GM21619 (cell line): ENCODE data around the gene SLX9.
A peak's percentile ranks its signal among the peaks of the same experiment; 100 is the strongest.
"Not testable (repeated sequence)": the region's sequence is repeated elsewhere in the genome, so short reads cannot be mapped to it uniquely, and the experiment has no call there.

Experiments used
- ATAC-seq: cut with Tn5 transposase; IDR thresholded peaks from one replicate; pipeline ENCODE4 v1.9.1; 2021; ENCODE audit not compliant: unreplicated experiment

SLX9 gene

GRCh38 chr21:44928500-44929241, 11.2 kb upstream of the SLX9 start:
- not testable (repeated sequence) for ATAC-seq

DNA sequence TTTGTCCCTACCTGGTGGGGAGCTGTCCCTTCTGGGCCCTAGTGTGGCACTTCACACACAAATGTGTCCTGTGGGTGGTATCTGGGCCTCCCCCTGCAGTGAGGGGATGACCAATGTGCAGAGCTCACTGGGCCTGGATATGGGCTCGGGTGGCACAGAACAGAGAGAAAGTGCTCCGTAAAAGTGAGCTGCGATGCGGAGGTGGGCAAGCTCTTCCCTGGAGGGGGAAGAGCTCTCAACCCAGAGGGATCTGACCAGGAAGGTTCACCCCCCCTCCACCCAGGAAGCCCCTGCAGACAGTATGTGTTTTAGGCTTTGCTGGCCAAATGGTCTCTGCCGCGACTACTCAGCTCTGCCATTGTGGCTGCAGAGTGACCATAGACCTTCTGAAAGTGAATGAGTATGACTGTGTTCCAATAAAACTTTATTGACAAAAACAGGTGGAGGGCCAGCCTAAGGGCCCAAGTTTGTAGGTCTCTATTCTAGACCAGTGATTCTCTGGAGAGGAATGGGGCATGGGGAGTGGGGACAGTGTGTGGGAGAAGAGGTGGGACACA, 10.5 kb upstream of the SLX9 start:
- no peak for ATAC-seq

- no peak for ATAC-seq
These were observed 9.9 kb upstream of the SLX9 start for GRCh38 chr21:44929799-44930542.

GRCh38 chr21:44930543-44930981, 9.3 kb upstream of the SLX9 start:
- no peak for ATAC-seq

GRCh38 chr21:44931137-44931500, 8.7 kb upstream of the SLX9 start:
- ATAC-seq = no peak

DNA sequence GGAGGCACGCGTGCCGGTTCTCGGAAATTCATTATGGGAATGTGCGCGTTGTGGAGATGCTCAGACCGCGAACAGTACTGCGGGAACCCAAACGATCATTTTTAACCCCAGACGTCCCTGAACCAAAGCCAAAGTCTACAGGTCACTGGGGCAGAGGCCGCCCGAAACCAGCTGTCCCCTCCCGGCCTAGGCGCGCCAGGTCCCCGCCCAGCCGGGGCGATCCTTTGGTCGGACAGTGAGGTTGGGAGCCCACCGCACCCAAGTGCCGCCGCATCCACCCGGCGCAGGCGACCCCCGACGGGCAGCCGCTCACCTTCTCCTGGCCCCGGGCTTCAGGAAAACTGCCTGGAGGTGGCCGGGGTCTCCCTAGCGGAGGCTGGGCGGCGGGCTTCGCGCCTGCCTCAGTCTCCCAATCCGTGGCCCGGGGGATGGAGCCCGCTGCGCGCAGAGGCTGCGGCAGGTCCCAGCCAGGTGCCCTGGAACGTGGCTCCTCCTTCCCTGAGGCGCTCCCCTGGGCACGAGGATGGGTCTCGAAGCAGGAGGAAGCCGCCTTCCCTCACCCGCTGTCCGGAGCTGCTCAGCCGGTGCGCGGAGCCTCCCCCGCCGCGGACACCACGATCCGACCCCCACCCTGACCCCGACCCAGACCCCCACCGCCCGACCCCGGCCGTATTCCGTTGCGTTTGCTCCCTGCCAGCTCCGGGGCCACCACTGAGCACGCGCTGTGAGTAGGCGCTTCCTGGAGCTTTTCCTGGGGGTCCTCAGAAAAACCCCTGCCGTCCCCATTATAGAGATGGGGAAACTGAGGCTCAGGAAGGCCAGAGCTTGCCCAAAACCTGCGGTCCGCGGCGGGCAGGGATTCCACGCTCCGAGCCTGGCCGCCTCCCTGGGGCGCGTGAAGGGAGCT, 8.1 kb upstream of the SLX9 start:
- no peak for ATAC-seq

DNA sequence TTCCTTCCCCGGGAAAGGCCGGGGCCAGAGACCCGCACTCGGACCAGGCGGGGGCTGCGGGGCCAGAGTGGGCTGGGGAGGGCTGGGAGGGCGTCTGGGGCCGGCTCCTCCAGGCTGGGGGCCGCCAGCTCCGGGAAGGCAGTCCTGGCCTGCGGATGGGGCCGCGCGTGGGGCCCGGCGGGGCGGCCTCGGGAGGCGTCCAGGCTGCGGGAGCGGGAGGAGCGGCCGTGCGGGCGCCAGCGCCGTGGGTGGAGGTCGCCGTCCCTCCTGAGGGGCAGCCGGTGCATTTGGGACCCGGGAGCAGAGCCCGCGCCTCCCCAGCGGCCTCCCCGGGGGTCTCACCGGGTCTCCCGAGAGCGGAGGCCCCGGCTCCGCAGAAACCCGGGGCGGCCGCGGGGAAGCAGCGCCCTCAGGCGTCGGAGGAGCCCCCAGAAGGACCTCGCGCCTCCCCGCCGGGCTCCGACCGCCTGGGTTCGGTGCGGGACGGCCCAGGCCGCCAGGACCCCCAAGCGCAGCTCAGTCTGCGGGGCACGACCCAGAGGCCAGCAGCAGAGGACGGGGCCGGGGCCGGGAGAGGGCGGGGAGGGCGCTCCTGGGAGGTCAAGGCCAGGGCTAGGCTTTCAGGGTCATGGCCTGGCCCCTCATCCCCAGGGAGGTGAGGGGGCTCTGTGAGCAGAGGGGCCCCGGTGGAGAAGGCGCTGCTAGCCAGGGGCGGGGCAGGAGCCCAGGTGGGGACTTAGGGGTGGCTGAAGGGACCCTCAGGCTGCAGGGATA, 7.2 kb upstream of the SLX9 start:
- ATAC-seq = no peak

- ATAC-seq = no peak
These were observed 6.5 kb upstream of the SLX9 start for GRCh38 chr21:44933199-44933917.

DNA sequence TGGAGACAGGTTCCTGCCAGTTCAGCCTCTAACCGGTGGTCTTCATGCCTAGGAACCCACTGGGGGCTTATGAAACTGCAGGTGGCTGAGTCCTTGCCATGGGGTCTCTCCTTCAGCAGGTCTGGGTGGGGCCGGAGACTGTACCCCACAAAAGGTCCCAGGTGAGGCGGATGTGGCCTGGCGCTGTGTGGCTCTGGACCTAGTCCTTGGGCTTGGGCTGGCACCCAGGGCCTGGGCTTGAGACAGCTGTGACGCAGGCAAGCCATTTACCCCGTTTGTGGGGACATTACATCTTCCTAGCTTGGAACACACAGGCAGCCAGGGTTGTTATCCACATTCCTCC, 5.9 kb upstream of the SLX9 start:
- no peak for ATAC-seq

DNA sequence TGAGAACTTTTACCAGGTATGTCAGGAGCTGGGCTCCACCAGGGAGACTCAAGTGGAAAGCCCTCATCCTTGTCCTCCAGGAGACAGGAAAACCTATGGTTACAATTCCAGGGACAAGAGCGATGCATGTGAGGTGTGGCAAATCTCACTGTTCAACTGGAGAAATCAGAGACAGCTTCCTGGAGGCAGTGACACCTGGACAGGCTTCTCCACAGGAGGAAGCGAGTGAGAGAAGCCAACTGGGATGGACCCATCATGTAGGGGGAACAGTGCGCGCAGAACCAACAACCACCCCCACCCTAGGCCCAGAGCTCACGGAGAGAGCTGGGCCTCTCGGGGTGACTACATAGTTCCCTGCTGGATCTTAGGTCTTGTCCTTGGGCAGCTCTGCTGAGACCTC, 5.6 kb upstream of the SLX9 start:
- ATAC-seq = no peak

- ATAC-seq = no peak
These were observed 4.9 kb upstream of the SLX9 start for GRCh38 chr21:44934797-44935532.

GRCh38 chr21:44935533-44935927, 4.3 kb upstream of the SLX9 start:
- ATAC-seq = no peak

- no peak for ATAC-seq
These were observed 877 bp upstream of the SLX9 start for GRCh38 chr21:44938772-44939531.

GRCh38 chr21:44940116-44940631, 345 bp downstream of the SLX9 start:
- peak; percentile 32 for ATAC-seq

GRCh38 chr21:44941567-44941966, 1.7 kb downstream of the SLX9 start:
- ATAC-seq = no peak

DNA sequence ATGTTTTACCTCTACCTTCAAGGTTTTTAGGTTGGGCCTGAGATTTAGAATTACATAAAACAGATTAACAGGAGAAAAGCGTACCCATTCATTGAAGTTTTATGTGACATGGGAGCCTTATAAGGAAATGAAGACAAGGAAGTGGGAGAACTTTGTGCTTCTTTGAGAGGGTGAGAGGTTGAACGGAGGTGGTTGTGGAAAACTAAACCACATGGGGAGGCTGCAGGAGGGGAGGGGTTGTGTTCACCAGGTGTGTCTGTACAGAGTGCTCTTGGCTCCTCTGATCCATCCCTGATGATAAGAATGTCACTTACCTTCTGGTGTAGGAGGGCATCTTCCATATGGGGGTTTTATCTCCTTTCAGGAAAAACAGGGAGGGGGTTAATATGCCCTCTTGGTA, 2.7 kb downstream of the SLX9 start:
- no peak for ATAC-seq

GRCh38 chr21:44943005-44943685, 3.3 kb downstream of the SLX9 start:
- ATAC-seq = no peak
